GM12878 (cell line): ENCODE data around the gene PRKN. TPM values are rescaled to one million over a fixed set of nuclear protein-coding genes. Genes with fewer than 3 reads are reported as not detected.

Source experiments
- ATAC-seq: fragments of 200-7000 bp; cut with Tn5 transposase; 3 replicates; pipeline ENCODE4 v1.9.1; 2020; ENCODE audit warnings: mild to moderate bottlenecking, moderate library complexity
- BruUV-seq: library from RNA; stranded (reverse); fragments of 400-500 nt; replicated peaks from 2 replicates; lab custom pipeline; 2021; lab: Mats Ljungman, UMichigan
- CTCF ChIA-PET: fragments of 300-600 bp; sonication (Branson Sonifier 250); formaldehyde crosslinking; extraction: SDS; loops from one replicate; lab custom pipeline; 2021; ENCODE audit warnings: inconsistent platforms; lab: Yijun Ruan, JAX
- POLR2A ChIA-PET: fragments of 350-600 bp; formaldehyde crosslinking; extraction: SDS; loops from one replicate; lab custom pipeline; 2021; ENCODE audit warnings: inconsistent platforms; lab: Charles Lee
- RAD21 ChIA-PET: fragments of 300-600 bp; sonication (Branson Sonifier 250); formaldehyde crosslinking; loops from one replicate; lab custom pipeline; 2023; ENCODE audit warnings: antibody characterized with exemption; ENCODE audit not compliant: unreplicated experiment; lab: Charles Lee
- SMC1A ChIA-PET: fragments of 300-600 bp; sonication (Branson Sonifier 250); formaldehyde crosslinking; loops from one replicate; lab custom pipeline; 2023; ENCODE audit not compliant: unreplicated experiment, uncharacterized antibody; lab: Charles Lee
- DNase-seq: peaks from one replicate; pipeline ENCODE4 v3.0.0-alpha.2; 2011; ENCODE audit warnings: low read depth, low spot score
- FAIRE-seq: peaks from 3 replicates; lab custom pipeline; 2011; peaks lifted over from hg19 to GRCh38; lab: Jason Lieb, UNC
- H2AFZ ChIP-seq: 2 replicates; pipeline ENCODE4 v1.6.0; 2011; ENCODE audit warnings: low read depth, low read length, control low read depth; ENCODE audit not compliant: control insufficient read depth
- H3K27ac ChIP-seq: 2 replicates; pipeline ENCODE4 v1.5.1; 2011; ENCODE audit warnings: control low read depth; ENCODE audit not compliant: control insufficient read depth, insufficient read depth
- H3K27me3 ChIP-seq, 2 experiments: replicated peaks in 1 of 2; 2 replicates each; pipeline versions ENCODE4 v1.6.0 to v1.6.1; 2011; ENCODE audit warnings: low read length in 1 of 2; ENCODE audit not compliant: control insufficient read depth in 2 of 2, insufficient read depth in 2 of 2
- H3K36me3 ChIP-seq, 2 experiments: 2 replicates each; pipeline ENCODE4 v1.5.1; 2011; ENCODE audit warnings: low read length in 1 of 2; ENCODE audit not compliant: control insufficient read depth in 2 of 2, insufficient read depth in 2 of 2
- H3K4me1 ChIP-seq: 2 replicates; pipeline ENCODE4 v1.6.1; 2011; ENCODE audit warnings: mild to moderate bottlenecking, low read length, moderate library complexity, mixed read lengths; ENCODE audit not compliant: control insufficient read depth, insufficient read depth
- H3K4me2 ChIP-seq: 2 replicates; pipeline ENCODE4 v1.6.0; 2011; ENCODE audit warnings: control low read depth; ENCODE audit not compliant: control insufficient read depth, insufficient read depth
- H3K4me3 ChIP-seq: fragments of 200-600 bp; sonication (generic); 2 replicates; pipeline ENCODE4 v1.5.1; 2016
- H3K79me2 ChIP-seq: 2 replicates; pipeline ENCODE4 v1.6.0; 2011; ENCODE audit warnings: low read length; ENCODE audit not compliant: control insufficient read depth, insufficient read depth
- H3K9ac ChIP-seq: 2 replicates; pipeline ENCODE4 v1.8.0; 2011; ENCODE audit warnings: low read length, control low read depth, mixed read lengths; ENCODE audit not compliant: control insufficient read depth, insufficient read depth
- H3K9me3 ChIP-seq: replicated peaks from 3 replicates; pipeline ENCODE4 v1.5.1; 2011; ENCODE audit warnings: mild to moderate bottlenecking, low read length; ENCODE audit not compliant: control insufficient read depth, insufficient read depth
- H4K20me1 ChIP-seq: 2 replicates; pipeline ENCODE4 v1.6.0; 2011; ENCODE audit not compliant: control insufficient read depth, insufficient read depth
- ATF3 ChIP-seq: IDR thresholded peaks from 2 replicates; pipeline ENCODE4 v1.6.1; 2011; ENCODE audit warnings: low read depth, mild to moderate bottlenecking, low read length, moderate library complexity, borderline replicate concordance; ENCODE audit errors: extremely low read depth
- BCL11A ChIP-seq: IDR thresholded peaks from 2 replicates; pipeline ENCODE4 v1.6.1; 2011; ENCODE audit warnings: low read depth, low read length
- CBFB ChIP-seq: IDR thresholded peaks from 2 replicates; pipeline ENCODE4 v1.6.1; 2016; ENCODE audit warnings: antibody characterized with exemption, low read depth
- CHD1 ChIP-seq: IDR thresholded peaks from 2 replicates; pipeline ENCODE4 v1.6.1; 2012; ENCODE audit warnings: low read depth, low read length, improper control_type of control experiment
- DPF2 ChIP-seq: fragments of 450-650 bp; IDR thresholded peaks from 2 replicates; pipeline ENCODE4 v1.6.1; 2017; ENCODE audit warnings: mild to moderate bottlenecking
- HDAC6 ChIP-seq: fragments of 200-600 bp; sonication (generic); IDR thresholded peaks from one replicate; pipeline ENCODE4 v1.8.0; 2017; ENCODE audit warnings: antibody characterized with exemption; ENCODE audit not compliant: unreplicated experiment
- IRF3 ChIP-seq: fragments of 450-650 bp; IDR thresholded peaks from 2 replicates; pipeline ENCODE4 v1.6.1; 2014; ENCODE audit warnings: mild to moderate bottlenecking
- MAX ChIP-seq: IDR thresholded peaks from 2 replicates; pipeline ENCODE4 v1.6.1; 2012; ENCODE audit warnings: low read depth, low read length, improper control_type of control experiment
- MEF2B ChIP-seq: fragments of 450-650 bp; IDR thresholded peaks from 2 replicates; pipeline ENCODE4 v1.6.1; 2018; ENCODE audit warnings: mild to moderate bottlenecking, moderate library complexity; ENCODE audit not compliant: partially characterized antibody, poor library complexity, severe bottlenecking
- MYC ChIP-seq: IDR thresholded peaks from 2 replicates; pipeline ENCODE4 v1.6.1; 2011; ENCODE audit warnings: mild to moderate bottlenecking, low read length, moderate library complexity, inconsistent platforms; ENCODE audit not compliant: insufficient read depth, insufficient replicate concordance, insufficient read length, severe bottlenecking
- NFYA ChIP-seq: IDR thresholded peaks from 2 replicates; pipeline ENCODE4 v1.6.1; 2011; ENCODE audit warnings: low read depth, mild to moderate bottlenecking, low read length, improper control_type of control experiment, borderline replicate concordance
- PRDM15 ChIP-seq: fragments of 450-650 bp; formaldehyde crosslinking; IDR thresholded peaks from 2 replicates; pipeline ENCODE4 v1.4.0; 2020; ENCODE audit warnings: mild to moderate bottlenecking, moderate library complexity
- RAD51 ChIP-seq: fragments of 450-650 bp; IDR thresholded peaks from 2 replicates; pipeline ENCODE4 v1.6.1; 2016; ENCODE audit warnings: moderate library complexity, mild to moderate bottlenecking, inconsistent platforms
- YY1 ChIP-seq: IDR thresholded peaks from 2 replicates; pipeline ENCODE4 v1.6.1; 2011; ENCODE audit warnings: low read depth, mild to moderate bottlenecking, low read length
- ZNF217 ChIP-seq: fragments of 450-650 bp; IDR thresholded peaks from 2 replicates; pipeline ENCODE4 v1.6.1; 2017; ENCODE audit warnings: antibody characterized with exemption, mild to moderate bottlenecking
- ZNF592 ChIP-seq: fragments of 450-650 bp; IDR thresholded peaks from 2 replicates; pipeline ENCODE4 v1.6.1; 2017; ENCODE audit warnings: mild to moderate bottlenecking, moderate library complexity
- WGBS: methylation state at CpG from one replicate; pipeline ENCODE4 v1.1.6; 2016; ENCODE audit warnings: low lambda C conversion rate; ENCODE audit not compliant: insufficient replicate concordance, insufficient coverage; ENCODE audit errors: missing lambda C conversion rate; 5-methylcytosine and 5-hydroxymethylcytosine counted together
- in situ Hi-C: fragments of 300-500 bp; cut with MboI; formaldehyde crosslinking; loops from 9 replicates; pipeline ENCODE4 v1.14.3; 2018; ENCODE audit warnings: mixed read lengths
- intact Hi-C: fragments of 100-400 bp; cut with micrococcal nuclease; formaldehyde crosslinking; loops from one replicate; pipeline ENCODE4 v1.14.2; 2022; ENCODE audit not compliant: unreplicated experiment
- polyA plus RNA-seq, 11 experiments: library from polyadenylated mRNA; depleted of rRNA in 4 of 11; unstranded in 6 of 11; stranded (reverse) in 5 of 11; fragments of >200 nt; fragmentation: Nextera tagmentation in 4 of 11; fragmentation: Illumina TruSeq in 1 of 11; extraction: Ambion mirVana in 4 of 11; extraction: Trizol in 1 of 11; gene quantifications; 1 replicate in 1 of 11; 2 replicates in 10 of 11; pipeline versions ENCODE4 v1.2.1 to v1.2.3, GENCODE V29; 2011 to 2016; ENCODE audit warnings: inconsistent platforms in 2 of 11, missing spikeins in 2 of 11, low read depth in 1 of 11
- total RNA-seq, 4 experiments: library from RNA; depleted of rRNA in 3 of 4; stranded (reverse); fragments of >200 nt in 3 of 4; fragmentation: Illumina TruSeq in 1 of 4; extraction: Trizol in 1 of 4; gene quantifications; 2 replicates each; pipeline versions ENCODE4 v1.2.1 to v1.2.3, GENCODE V29; 2013 to 2021

The PRKN gene
- total and polyA plus RNA-seq, 10 of the 15 experiments (the other 5 are each of a cell fraction or from before 2014, with no cell fraction given): 0.06 to 0.09 TPM; not detected in 8

- no peak overlapping the region for H3K9ac ChIP-seq
- CTCF ChIA-PET: no interaction called here
- no peak overlapping the region for H3K4me3 ChIP-seq
- no peaks in the 10 kb centered on the region for H3K4me1 ChIP-seq
- no peak overlapping the region for H2AFZ ChIP-seq
- H4K20me1 ChIP-seq: no peaks in the 10 kb centered on the region
- no peak overlapping the region for H3K27ac ChIP-seq
- no peaks in the 10 kb centered on the region for H3K79me2 ChIP-seq
- no peak overlapping the region for H3K4me2 ChIP-seq
- RAD21 ChIA-PET: no interaction called here
- H3K27me3 ChIP-seq: no peaks in the 10 kb centered on the region
- SMC1A ChIA-PET: no interaction called here
- FAIRE-seq (no peak), ATAC-seq (no peak), DNase-seq (no peak)
- WGBS: 0% methylated on average over 1 of the region's 1 CpG
- no TSS peak for BruUV-seq
- POLR2A ChIA-PET: no interaction called here
- H3K9me3 ChIP-seq: no peaks in the 10 kb centered on the region
- intact Hi-C loops: no loop called here
- no peaks in the 10 kb centered on the region for H3K36me3 ChIP-seq
- in situ Hi-C loops: no loop called here
- no peak for TF ChIP-seq ZNF217
- TF ChIP-seq MEF2B: no peak
- TF ChIP-seq DPF2: no peak
- TF ChIP-seq CHD1: no peak
- TF ChIP-seq MYC: no peak
- no peak for TF ChIP-seq CBFB
- TF ChIP-seq MAX: no peak
- TF ChIP-seq IRF3: no peak
- no peak for TF ChIP-seq RAD51
- TF ChIP-seq ZNF592: no peak
- no peak for TF ChIP-seq YY1
- TF ChIP-seq BCL11A: no peak
- TF ChIP-seq HDAC6: no peak
- no peak for TF ChIP-seq ATF3
- TF ChIP-seq PRDM15 (CRISPR knock-in tag): no peak
- no peak for TF ChIP-seq NFYA
These were observed 930.9 kb downstream of the PRKN start for GRCh38 chr6:161796681-161797080.
